B cell (primary cell): ENCODE results near the gene CMTM5. TPM values are rescaled to one million over a fixed set of nuclear protein-coding genes. Genes with fewer than 3 reads are reported as not detected.
"Not testable (repeated sequence)": the region's sequence is repeated elsewhere in the genome, so short reads cannot be mapped to it uniquely, and the experiment has no call there.

Source experiments
- ATAC-seq: fragments of 200-7000 bp; cut with Tn5 transposase; one replicate; pipeline ENCODE4 v1.10.0; 2021; ENCODE audit warnings: low read depth, mild to moderate bottlenecking, moderate number of reproducible peaks, moderate library complexity
- CTCF ChIA-PET: fragments of 350-600 bp; sonication (Branson Sonifier 250); formaldehyde crosslinking; loops from one replicate; lab custom pipeline; 2021; ENCODE audit warnings: antibody characterized with exemption, inconsistent platforms; lab: Charles Lee
- POLR2A ChIA-PET: fragments of 350-600 bp; sonication (Branson Sonifier 250); formaldehyde crosslinking; loops from one replicate; lab custom pipeline; 2021; ENCODE audit warnings: antibody characterized with exemption; lab: Charles Lee
- DNase-seq: peaks from one replicate; pipeline ENCODE4 v3.0.0; 2013
- H2AFZ ChIP-seq: 2 replicates; pipeline ENCODE4 v1.6.1; 2012; ENCODE audit warnings: mild to moderate bottlenecking, low read depth, low read length; ENCODE audit not compliant: insufficient read depth, poor library complexity, severe bottlenecking
- H3K27ac ChIP-seq, 2 donors: 1 replicate in 1 of 2; 2 replicates in 1 of 2; pipeline ENCODE4 v1.5.1; 2012 to 2013; ENCODE audit warnings: low read length in 2 of 2, mild to moderate bottlenecking in 2 of 2, moderate library complexity in 1 of 2
- H3K27me3 ChIP-seq, 4 experiments: fragments of 200-600 bp in 1 of 4; sonication (generic) in 1 of 4; replicated peaks in 1 of 4; 1 replicate in 2 of 4; 2 replicates in 2 of 4; pipeline versions ENCODE4 v1.6.1 to v1.7.0; 2013 to 2016; ENCODE audit warnings: low read length in 3 of 4, mild to moderate bottlenecking in 2 of 4, mixed read lengths in 1 of 4, moderate library complexity in 1 of 4; ENCODE audit not compliant: insufficient read depth in 4 of 4, control insufficient read depth in 3 of 4; ENCODE audit errors: control extremely low read depth in 1 of 4
- H3K36me3 ChIP-seq, 2 experiments: replicated peaks in 1 of 2; 1 replicate in 1 of 2; 2 replicates in 1 of 2; pipeline versions ENCODE4 v1.6.1 to v1.7.1; 2013; ENCODE audit warnings: low read length in 1 of 2; ENCODE audit not compliant: insufficient read depth in 2 of 2, control insufficient read depth in 1 of 2; ENCODE audit errors: control extremely low read depth in 1 of 2, extremely low read depth in 1 of 2
- H3K4me1 ChIP-seq, 2 donors: fragments of 200-600 bp in 1 of 2; sonication (generic) in 1 of 2; 1 replicate in 1 of 2; 2 replicates in 1 of 2; pipeline versions ENCODE4 v1.5.1 to v1.6.1; 2013 to 2017; ENCODE audit warnings: low read length in 2 of 2; ENCODE audit not compliant: control insufficient read depth in 2 of 2, insufficient read depth in 2 of 2
- H3K4me2 ChIP-seq: replicated peaks from 2 replicates; pipeline ENCODE3; 2012; ENCODE audit warnings: mild to moderate bottlenecking, low read depth, low read length; ENCODE audit not compliant: poor library complexity, severe bottlenecking
- H3K4me3 ChIP-seq, 5 experiments: fragments of 200-600 bp in 1 of 5; sonication (generic) in 1 of 5; 1 replicate in 3 of 5; 2 replicates in 2 of 5; pipeline versions ENCODE4 v1.5.1 to v1.7.0; 2011 to 2016; ENCODE audit warnings: low read length in 4 of 5, mild to moderate bottlenecking in 4 of 5, low read depth in 2 of 5, control low read depth in 1 of 5, moderate library complexity in 1 of 5; ENCODE audit not compliant: insufficient read depth in 1 of 5; ENCODE audit errors: control extremely low read depth in 1 of 5, extremely low read depth in 1 of 5
- H3K79me2 ChIP-seq: fragments of 200-600 bp; sonication (generic); one replicate; pipeline ENCODE4 v1.6.0; 2016; ENCODE audit warnings: low read length; ENCODE audit not compliant: control insufficient read depth, insufficient read depth
- H3K9ac ChIP-seq: fragments of 200-600 bp; sonication (generic); 2 replicates; pipeline ENCODE4 v1.6.1; 2017; ENCODE audit warnings: mild to moderate bottlenecking, low read length, moderate library complexity
- H3K9me3 ChIP-seq, 3 donors: one replicate each; pipeline versions ENCODE4 v1.6.1 to v1.7.1; 2013; ENCODE audit warnings: low read length in 2 of 3; ENCODE audit not compliant: control insufficient read depth in 2 of 3, insufficient read depth in 1 of 3; ENCODE audit errors: control extremely low read depth in 1 of 3
- H4K20me1 ChIP-seq: 2 replicates; pipeline ENCODE4 v1.6.0; 2012; ENCODE audit warnings: mild to moderate bottlenecking, low read length; ENCODE audit not compliant: insufficient read depth, control insufficient read depth, poor library complexity, severe bottlenecking
- H3K27ac Mint-ChIP-seq: one replicate; pipeline ENCODE4 v1.8.0; 2021; ENCODE audit warnings: mixed read lengths
- H3K27me3 Mint-ChIP-seq: one replicate; pipeline ENCODE4 v1.8.0; 2021; ENCODE audit warnings: mixed read lengths
- H3K4me1 Mint-ChIP-seq: one replicate; pipeline ENCODE4 v1.8.0; 2021; ENCODE audit warnings: mixed read lengths
- H3K4me3 Mint-ChIP-seq: one replicate; pipeline ENCODE4 v1.8.0; 2021; ENCODE audit warnings: mixed read lengths
- H3K9me3 Mint-ChIP-seq: one replicate; pipeline ENCODE4 v1.8.0; 2022; ENCODE audit warnings: mixed read lengths; ENCODE audit not compliant: insufficient read depth
- CTCF ChIP-seq: fragments of 200-600 bp; IDR thresholded peaks from one replicate; pipeline ENCODE4 v1.8.0; 2022; ENCODE audit warnings: antibody characterized with exemption, mild to moderate bottlenecking
- EZH2 ChIP-seq: IDR thresholded peaks from 2 replicates; pipeline ENCODE4 v1.6.1; 2012; ENCODE audit warnings: borderline replicate concordance, low read depth, mild to moderate bottlenecking, moderate library complexity, low read length; ENCODE audit not compliant: insufficient read depth, poor library complexity, severe bottlenecking
- WGBS: methylation state at CpG from one replicate; pipeline ENCODE4 v1.1.5; 2013; ENCODE audit warnings: missing lambda C conversion rate; ENCODE audit not compliant: insufficient coverage; 5-methylcytosine and 5-hydroxymethylcytosine counted together
- intact Hi-C: fragments of 100-400 bp; cut with micrococcal nuclease; formaldehyde crosslinking; loops from one replicate; pipeline ENCODE4 v1.10.0; 2022
- polyA plus RNA-seq: library from polyadenylated mRNA; depleted of rRNA; stranded (reverse); fragments of >200 nt; gene quantifications from 2 replicates; pipeline ENCODE4 v1.2.3, GENCODE V29; 2012
- total RNA-seq, 2 donors: library from RNA; stranded (reverse); fragments of 120-200 nt in 1 of 2; gene quantifications; 1 replicate in 1 of 2; 2 replicates in 1 of 2; pipeline versions ENCODE4 v1.2.3 to v1.2.4, GENCODE V29; 2013 to 2022

The CMTM5 gene
- total and polyA plus RNA-seq, 2 donors (not counting 1 experiment from before 2014, with no cell fraction given) = 0.18 TPM; not detected in 1

GRCh38 chr14:23425169-23425568 is 48.3 kb downstream of the CMTM5 start:
- Histone ChIP-seq H3K9ac (no peak overlapping the region), H3K9me3 (no peaks in the 10 kb centered on the region), H3K36me3 (no peaks in the 10 kb centered on the region), H3K4me2 (no peak overlapping the region), H3K27me3 (no peaks in the 10 kb centered on the region), H2AFZ (no peak overlapping the region), H3K4me1 (no peaks in the 10 kb centered on the region), H3K79me2 (no peaks in the 10 kb centered on the region), H3K27ac (no peak overlapping the region), H4K20me1 (no peaks in the 10 kb centered on the region), H3K4me3 (no peak overlapping the region)
- ATAC-seq (no peak), DNase-seq (no peak)
- ChIA-PET POLR2A (no interaction called here), CTCF (no interaction called here)
- no peak overlapping the region for H3K27ac Mint-ChIP-seq
- H3K4me3 Mint-ChIP-seq = no peak overlapping the region
- no peaks in the 10 kb centered on the region for H3K9me3 Mint-ChIP-seq
- 93% methylated on average over 10 of the region's 10 CpGs for WGBS
- H3K4me1 Mint-ChIP-seq = no peaks in the 10 kb centered on the region
- H3K27me3 Mint-ChIP-seq = peaks cover 14% of the 10 kb centered on the region
- no peak for TF ChIP-seq CTCF
- no peak for TF ChIP-seq EZH2
- intact Hi-C loops = no loop called here

- ATAC-seq, CTCF ChIA-PET: not testable (repeated sequence)
- 67% methylated on average over 3 of the region's 6 CpGs for WGBS
Measured at GRCh38 chr14:23425798-23426197, 49.0 kb downstream of the CMTM5 start.

More at GRCh38 chr14:23425798-23426197, 49.0 kb downstream of the CMTM5 start:
- H3K4me2 ChIP-seq, H3K79me2 ChIP-seq, H3K4me3 Mint-ChIP-seq, H3K27ac Mint-ChIP-seq, H3K4me3 ChIP-seq, H3K9me3 ChIP-seq, POLR2A ChIA-PET, intact Hi-C loops, H3K9me3 Mint-ChIP-seq, H3K4me1 Mint-ChIP-seq, H3K27ac ChIP-seq, H2AFZ ChIP-seq, H3K27me3 ChIP-seq, H3K36me3 ChIP-seq, H4K20me1 ChIP-seq, H3K9ac ChIP-seq, DNase-seq, H3K4me1 ChIP-seq: not testable (repeated sequence)
- H3K27me3 Mint-ChIP-seq = peaks cover 16% of the 10 kb centered on the region
